ENCODE measurements around the gene LRRC46. TPM values are rescaled to one million over a fixed set of nuclear protein-coding genes. Genes with fewer than 3 reads are reported as not detected.

The LRRC46 gene
- total and polyA plus RNA-seq, 2 of the 13 experiments (the other 11 are each of a cell fraction or from before 2014, with no cell fraction given): 0.09 TPM

DNA sequence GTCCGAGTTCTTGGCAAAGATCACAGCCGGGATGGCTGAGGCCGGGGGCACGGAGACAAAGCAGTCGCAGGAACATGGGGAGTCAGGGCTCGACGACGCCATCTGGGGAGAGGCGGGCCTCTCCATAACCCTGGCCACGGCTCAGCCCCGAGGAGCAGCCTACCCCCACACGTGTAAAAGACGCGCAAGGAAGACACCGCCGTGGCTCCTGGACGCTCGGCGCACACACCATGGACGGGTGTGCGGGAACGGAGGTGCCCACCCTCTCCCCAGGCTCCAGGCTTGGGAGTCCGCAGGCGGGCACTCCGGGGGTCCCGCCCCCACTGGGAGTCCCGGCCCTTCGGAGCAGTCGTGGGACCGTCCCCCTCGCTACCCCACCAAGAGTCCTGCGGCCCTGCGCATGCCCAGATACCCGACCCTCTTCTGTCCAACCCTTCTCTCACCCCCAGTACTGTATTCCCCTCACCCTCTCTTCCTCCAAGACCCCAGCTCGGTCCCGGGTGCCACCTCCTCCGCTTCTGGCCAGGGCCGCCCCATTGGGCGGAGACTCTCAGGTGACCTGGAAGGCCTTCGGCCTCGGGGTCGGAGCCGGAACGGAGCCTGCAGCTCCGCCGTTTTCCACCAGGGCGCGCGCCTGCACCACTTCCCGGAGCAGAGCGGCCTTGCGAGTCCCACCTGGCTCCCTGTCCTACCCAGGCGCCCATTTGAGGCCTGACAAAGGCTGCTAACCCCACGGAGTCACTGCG is 9.4 kb downstream of the LRRC46 start, which contains the start of gene SCRN2 (continued):
- peak; percentile 78; the same call in 1 of the 2 replicates for TF ChIP-seq KDM5B (CRISPR knock-in tag; IDR thresholded peaks at IDR 0.05; ENCODE audit: borderline replicate concordance)
- TF ChIP-seq ZNF17 (CRISPR knock-in tag; IDR thresholded peaks at IDR 0.05): no peak
- TF ChIP-seq ZNF75D (CRISPR knock-in tag; IDR thresholded peaks at IDR 0.05; ENCODE audit: borderline replicate concordance): no peak
- no peak for TF ChIP-seq JUND (CRISPR knock-in tag; IDR thresholded peaks at IDR 0.05)
- peak; percentile 11; the same call in 1 of the 2 replicates for TF ChIP-seq EED (CRISPR knock-in tag; IDR thresholded peaks at IDR 0.05)
- TF ChIP-seq ZNF329 (CRISPR knock-in tag; IDR thresholded peaks at IDR 0.05; ENCODE audit: low read depth): 0 out of 2 replicates have a peak, but pooled peaks have one; percentile 68
- 0 out of 2 replicates have a peak, but pooled peaks have one; percentile 63 for TF ChIP-seq SRY (CRISPR knock-in tag; IDR thresholded peaks at IDR 0.05)
- TF ChIP-seq, protein P1, sequence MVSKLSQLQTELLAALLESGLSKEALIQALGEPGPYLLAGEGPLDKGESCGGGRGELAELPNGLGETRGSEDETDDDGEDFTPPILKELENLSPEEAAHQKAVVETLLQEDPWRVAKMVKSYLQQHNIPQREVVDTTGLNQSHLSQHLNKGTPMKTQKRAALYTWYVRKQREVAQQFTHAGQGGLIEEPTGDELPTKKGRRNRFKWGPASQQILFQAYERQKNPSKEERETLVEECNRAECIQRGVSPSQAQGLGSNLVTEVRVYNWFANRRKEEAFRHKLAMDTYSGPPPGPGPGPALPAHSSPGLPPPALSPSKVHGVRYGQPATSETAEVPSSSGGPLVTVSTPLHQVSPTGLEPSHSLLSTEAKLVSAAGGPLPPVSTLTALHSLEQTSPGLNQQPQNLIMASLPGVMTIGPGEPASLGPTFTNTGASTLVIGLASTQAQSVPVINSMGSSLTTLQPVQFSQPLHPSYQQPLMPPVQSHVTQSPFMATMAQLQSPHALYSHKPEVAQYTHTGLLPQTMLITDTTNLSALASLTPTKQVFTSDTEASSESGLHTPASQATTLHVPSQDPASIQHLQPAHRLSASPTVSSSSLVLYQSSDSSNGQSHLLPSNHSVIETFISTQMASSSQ (IDR thresholded peaks at IDR 0.05; ENCODE audit: low read depth): no peak
- TF ChIP-seq, protein P1 (CRISPR knock-in tag; IDR thresholded peaks at IDR 0.05; ENCODE audit: borderline replicate concordance): no peak; the same call in 1 of the 2 replicates
- TF ChIP-seq MYPOP (CRISPR knock-in tag; IDR thresholded peaks at IDR 0.05): peak; percentile 50; the same call in 1 of the 2 replicates
- TF ChIP-seq HINFP (CRISPR knock-in tag; IDR thresholded peaks at IDR 0.05; ENCODE audit: low read depth): no peak; the same call in 1 of the 2 replicates
- TF ChIP-seq ZNF142 (CRISPR knock-in tag; IDR thresholded peaks at IDR 0.05): no peak
- peak; percentile 81 for TF ChIP-seq HOXA3 (CRISPR knock-in tag; IDR thresholded peaks at IDR 0.05)
- TF ChIP-seq SRSF4 (IDR thresholded peaks at IDR 0.05; ENCODE audit: low read depth, low read length, poor library complexity, severe bottlenecking): no peak
- TF ChIP-seq THYN1 (CRISPR knock-in tag; IDR thresholded peaks at IDR 0.05; ENCODE audit: borderline replicate concordance, low read depth): 0 out of 2 replicates have a peak, but pooled peaks have one; percentile 83

Data from HepG2 (cell line).